SU-DHL-6 (cell line): Measurements from ENCODE around the gene RAB1B.

ENCODE experiments used
- EZH2phosphoT487 ChIP-seq: fragments of 200-600 bp; sonication (generic), shearing (Covaris generic); conservative IDR thresholded peaks from 2 replicates; pipeline ENCODE4 v1.6.1; 2018; ENCODE audit warnings: mild to moderate bottlenecking, antibody characterized with exemption, low read length, moderate library complexity, mixed read lengths
- TF ChIP-seq, protein P1 (sequence below): fragments of 200-600 bp; sonication (generic); IDR thresholded peaks from one replicate; pipeline ENCODE4 v1.5.1; 2017; ENCODE audit warnings: antibody characterized with exemption, mild to moderate bottlenecking, low read length, moderate library complexity; ENCODE audit not compliant: insufficient read depth, poor library complexity, severe bottlenecking

DNA sequence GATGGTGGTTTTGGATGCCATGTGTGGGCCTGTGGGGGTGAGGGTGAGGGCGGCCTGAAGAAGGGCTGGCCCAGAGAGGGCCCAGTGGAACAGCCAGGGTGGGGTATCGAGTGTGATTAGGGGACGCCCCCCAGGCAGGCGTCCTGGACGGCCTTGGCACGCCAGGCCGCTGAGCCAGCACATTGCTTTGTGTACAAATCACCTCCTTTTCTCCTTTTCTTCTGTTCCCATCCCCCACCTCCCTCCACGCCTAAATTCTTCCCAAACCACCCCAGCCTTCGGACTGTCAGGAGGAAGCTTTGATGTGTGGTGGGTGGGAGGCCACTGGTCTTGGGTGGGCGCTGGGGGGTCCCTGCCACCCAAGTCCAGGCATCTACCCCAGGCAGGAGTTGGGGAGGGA is 56.2 kb downstream of the RAB1B start:
- TF ChIP-seq, protein P1, sequence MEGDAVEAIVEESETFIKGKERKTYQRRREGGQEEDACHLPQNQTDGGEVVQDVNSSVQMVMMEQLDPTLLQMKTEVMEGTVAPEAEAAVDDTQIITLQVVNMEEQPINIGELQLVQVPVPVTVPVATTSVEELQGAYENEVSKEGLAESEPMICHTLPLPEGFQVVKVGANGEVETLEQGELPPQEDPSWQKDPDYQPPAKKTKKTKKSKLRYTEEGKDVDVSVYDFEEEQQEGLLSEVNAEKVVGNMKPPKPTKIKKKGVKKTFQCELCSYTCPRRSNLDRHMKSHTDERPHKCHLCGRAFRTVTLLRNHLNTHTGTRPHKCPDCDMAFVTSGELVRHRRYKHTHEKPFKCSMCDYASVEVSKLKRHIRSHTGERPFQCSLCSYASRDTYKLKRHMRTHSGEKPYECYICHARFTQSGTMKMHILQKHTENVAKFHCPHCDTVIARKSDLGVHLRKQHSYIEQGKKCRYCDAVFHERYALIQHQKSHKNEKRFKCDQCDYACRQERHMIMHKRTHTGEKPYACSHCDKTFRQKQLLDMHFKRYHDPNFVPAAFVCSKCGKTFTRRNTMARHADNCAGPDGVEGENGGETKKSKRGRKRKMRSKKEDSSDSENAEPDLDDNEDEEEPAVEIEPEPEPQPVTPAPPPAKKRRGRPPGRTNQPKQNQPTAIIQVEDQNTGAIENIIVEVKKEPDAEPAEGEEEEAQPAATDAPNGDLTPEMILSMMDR: no peak
- TF ChIP-seq EZH2phosphoT487: no peak
